ENCODE measurements around the gene SPX. TPM values are rescaled to one million over a fixed set of nuclear protein-coding genes. Genes with fewer than 3 reads are reported as not detected.

SPX gene
- total RNA-seq, 4 donors from 2014 or later = 0.73 to 3.1 (median 2.4) TPM; not detected in 1

GRCh38 chr12:21509768-21510167, 16.3 kb upstream of the SPX start:
- intact Hi-C loops (cut with DNase I; ENCODE audit: low total_unique reads) = no loop called here
- Histone ChIP-seq H3K27me3 (no peaks in the 10 kb centered on the region), H3K9me3 (no peaks in the 10 kb centered on the region), H3K4me1 (peaks cover 5% of the 10 kb centered on the region in 2 donors), H3K4me3 (no peak overlapping the region), H3K27ac (no peak overlapping the region), H3K36me3 (peaks cover 0 to 24% of the 10 kb centered on the region in 2 donors)
- ATAC-seq (no peak), DNase-seq (no peak)
- in situ Hi-C loops (cut with MboI; ENCODE audit: low sequenced_read_pairs in 4 of 4) = loop anchor here in 1 of 4 donors (10.0 kb wide), 1 partner anchor 145 kb away; the partner anchor contains the start of gene LDHB
- TF ChIP-seq CTCF (IDR thresholded peaks at IDR 0.05 in 4 of 5, conservative IDR thresholded peaks at IDR 0.05 in 1 of 5) (no peak), POLR2A (IDR thresholded peaks at IDR 0.05) (no peak)

- in situ Hi-C loops (cut with MboI; ENCODE audit: low sequenced_read_pairs in 4 of 4) (no loop called here), intact Hi-C loops (cut with DNase I; ENCODE audit: low total_unique reads) (no loop called here)
- Histone ChIP-seq H3K4me3 (no peak overlapping the region), H3K4me1 (no peaks in the 10 kb centered on the region), H3K27ac (no peak overlapping the region), H3K36me3 (peaks cover 0 to 42% of the 10 kb centered on the region in 2 donors), H3K27me3 (no peaks in the 10 kb centered on the region), H3K9me3 (no peaks in the 10 kb centered on the region)
- ATAC-seq (no peak), DNase-seq (no peak)
- TF ChIP-seq POLR2A (IDR thresholded peaks at IDR 0.05) = no peak
- no peak for TF ChIP-seq CTCF (IDR thresholded peaks at IDR 0.05 in 4 of 5, conservative IDR thresholded peaks at IDR 0.05 in 1 of 5)
These were observed 9.8 kb upstream of the SPX start for GRCh38 chr12:21516281-21516680.

GRCh38 chr12:21518451-21518850, 7.6 kb upstream of the SPX start:
- H3K4me1 ChIP-seq = no peaks in the 10 kb centered on the region
- H3K4me3 ChIP-seq = no peak overlapping the region
- no peaks in the 10 kb centered on the region for H3K9me3 ChIP-seq
- in situ Hi-C loops (cut with MboI; ENCODE audit: low sequenced_read_pairs in 4 of 4) (no loop called here), intact Hi-C loops (cut with DNase I; ENCODE audit: low total_unique reads) (no loop called here)
- peaks cover 0 to 26% of the 10 kb centered on the region in 2 donors for H3K36me3 ChIP-seq
- DNase-seq (no peak), ATAC-seq (no peak)
- TF ChIP-seq POLR2A (IDR thresholded peaks at IDR 0.05) (no peak), CTCF (IDR thresholded peaks at IDR 0.05 in 4 of 5, conservative IDR thresholded peaks at IDR 0.05 in 1 of 5) (no peak)
- no peaks in the 10 kb centered on the region for H3K27me3 ChIP-seq
- H3K27ac ChIP-seq = no peak overlapping the region

- in situ Hi-C loops (cut with MboI; ENCODE audit: low sequenced_read_pairs in 4 of 4) = no loop called here
- H3K36me3 ChIP-seq = peaks cover 0 to 6% of the 10 kb centered on the region in 2 donors
- no peaks in the 10 kb centered on the region for H3K27me3 ChIP-seq
- no peak for ATAC-seq
- TF ChIP-seq POLR2A (IDR thresholded peaks at IDR 0.05) (no peak), CTCF (IDR thresholded peaks at IDR 0.05 in 4 of 5, conservative IDR thresholded peaks at IDR 0.05 in 1 of 5) (no peak)
- no peak overlapping the region for H3K4me3 ChIP-seq
- H3K9me3 ChIP-seq = no peaks in the 10 kb centered on the region
- H3K27ac ChIP-seq = no peak overlapping the region
- H3K4me1 ChIP-seq = no peaks in the 10 kb centered on the region
- intact Hi-C loops (cut with DNase I; ENCODE audit: low total_unique reads) = loop anchor here (10.0 kb wide), 1 partner anchor 133 kb away; the partner anchor contains the start of gene LDHB
- DNase-seq = no peak
These were observed 4.6 kb upstream of the SPX start for GRCh38 chr12:21521541-21521940.

GRCh38 chr12:21523148-21523547, 2.9 kb upstream of the SPX start:
- DNase-seq (no peak), ATAC-seq (no peak)
- peaks cover 0 to 6% of the 10 kb centered on the region in 2 donors for H3K4me1 ChIP-seq
- no peaks in the 10 kb centered on the region for H3K36me3 ChIP-seq
- TF ChIP-seq CTCF (IDR thresholded peaks at IDR 0.05 in 4 of 5, conservative IDR thresholded peaks at IDR 0.05 in 1 of 5) (no peak), POLR2A (IDR thresholded peaks at IDR 0.05) (no peak)
- intact Hi-C loops (cut with DNase I; ENCODE audit: low total_unique reads) (loop anchor here (10.0 kb wide), 1 partner anchor 132 kb away; the partner anchor contains the start of gene LDHB), in situ Hi-C loops (cut with MboI; ENCODE audit: low sequenced_read_pairs in 4 of 4) (no loop called here)
- H3K27me3 ChIP-seq = no peaks in the 10 kb centered on the region
- H3K27ac ChIP-seq = no peak overlapping the region
- no peaks in the 10 kb centered on the region for H3K9me3 ChIP-seq
- no peak overlapping the region for H3K4me3 ChIP-seq
